DOHH2 (cell line): Measurements from ENCODE around the gene LOXL4.

Source experiments
- H3F3A ChIP-seq: fragments of 200-600 bp; sonication (generic), shearing (Covaris generic); 2 replicates; pipeline ENCODE4 v1.6.0; 2016; ENCODE audit warnings: antibody characterized with exemption, mild to moderate bottlenecking; ENCODE audit not compliant: control insufficient read depth, insufficient read depth
- H3K27ac ChIP-seq: fragments of 200-600 bp; sonication (generic); 2 replicates; pipeline ENCODE4 v1.5.1; 2014; ENCODE audit warnings: low read depth, mild to moderate bottlenecking, low read length, moderate library complexity
- H3K27me3 ChIP-seq: fragments of 200-600 bp; sonication (generic); 2 replicates; pipeline ENCODE4 v1.6.1; 2014; ENCODE audit warnings: mild to moderate bottlenecking, low read length, mixed read lengths; ENCODE audit not compliant: control insufficient read depth
- H3K36me3 ChIP-seq: fragments of 200-600 bp; sonication (generic); 2 replicates; pipeline ENCODE4 v1.6.1; 2014; ENCODE audit warnings: mild to moderate bottlenecking, low read length, moderate library complexity, mixed read lengths; ENCODE audit not compliant: control insufficient read depth
- H3K4me1 ChIP-seq: fragments of 200-600 bp; sonication (generic); 2 replicates; pipeline ENCODE4 v1.6.1; 2014; ENCODE audit warnings: mild to moderate bottlenecking, low read length, mixed read lengths; ENCODE audit not compliant: control insufficient read depth
- H3K4me2 ChIP-seq: fragments of 200-600 bp; sonication (generic); 2 replicates; pipeline ENCODE4 v1.6.0; 2014; ENCODE audit warnings: mild to moderate bottlenecking, low read length, moderate library complexity
- H3K4me3 ChIP-seq: fragments of 200-600 bp; sonication (generic); 2 replicates; pipeline ENCODE4 v1.5.1; 2014; ENCODE audit warnings: mild to moderate bottlenecking, low read length, mixed read lengths
- H3K79me2 ChIP-seq: fragments of 200-600 bp; sonication (generic); 2 replicates; pipeline ENCODE4 v1.6.1; 2014; ENCODE audit warnings: mild to moderate bottlenecking, low read length, mixed read lengths; ENCODE audit not compliant: control insufficient read depth
- H3K9me2 ChIP-seq: fragments of 200-600 bp; sonication (generic); replicated peaks from 2 replicates; pipeline ENCODE4 v1.6.1; 2014; ENCODE audit warnings: mild to moderate bottlenecking, low read length, mixed read lengths; ENCODE audit not compliant: control insufficient read depth
- H3K9me3 ChIP-seq: fragments of 200-600 bp; sonication (generic); 2 replicates; pipeline ENCODE4 v1.6.1; 2014; ENCODE audit warnings: antibody characterized with exemption, low read length, mixed read lengths; ENCODE audit not compliant: control insufficient read depth, insufficient read depth
- H4K20me1 ChIP-seq: fragments of 200-600 bp; sonication (generic); 2 replicates; pipeline ENCODE4 v1.6.0; 2014; ENCODE audit warnings: low read depth, mild to moderate bottlenecking, antibody characterized with exemption, low read length, moderate library complexity; ENCODE audit not compliant: control insufficient read depth, insufficient read depth
- CTCF ChIP-seq: fragments of 200-600 bp; sonication (generic); IDR thresholded peaks from one replicate; pipeline ENCODE4 v1.5.1; 2014; ENCODE audit warnings: antibody characterized with exemption, mild to moderate bottlenecking, low read depth, low read length; ENCODE audit not compliant: poor library complexity, severe bottlenecking
- EZH2phosphoT487 ChIP-seq: fragments of 200-600 bp; sonication (generic); IDR thresholded peaks from 2 replicates; pipeline ENCODE4 v1.6.1; 2017; ENCODE audit warnings: borderline replicate concordance, mild to moderate bottlenecking, antibody characterized with exemption, low read length, moderate library complexity, mixed read lengths

Gene LOXL4

GRCh38 chr10:98308669-98309365 is 40.8 kb upstream of the LOXL4 start:
- no peak for TF ChIP-seq CTCF
- TF ChIP-seq EZH2phosphoT487 = no peak
- Histone ChIP-seq H3K36me3 (no peaks in the 10 kb centered on the region), H3F3A (no peaks in the 10 kb centered on the region), H3K9me2 (no peaks in the 10 kb centered on the region), H4K20me1 (no peaks in the 10 kb centered on the region), H3K9me3 (0 out of 2 replicates have a peak, but pooled peaks cover 6% of the 10 kb centered on the region), H3K27me3 (peaks cover 20% of the 10 kb centered on the region), H3K79me2 (no peaks in the 10 kb centered on the region), H3K27ac (no peak overlapping the region), H3K4me3 (no peak overlapping the region), H3K4me1 (no peaks in the 10 kb centered on the region), H3K4me2 (no peak overlapping the region)

GRCh38 chr10:98307916-98308541 is 40.0 kb upstream of the LOXL4 start:
- Histone ChIP-seq H3K4me2 (no peak overlapping the region), H3K36me3 (no peaks in the 10 kb centered on the region), H3K79me2 (no peaks in the 10 kb centered on the region), H3K4me3 (no peak overlapping the region), H3K27ac (no peak overlapping the region), H3K9me3 (0 out of 2 replicates have a peak, but pooled peaks cover 6% of the 10 kb centered on the region), H3K9me2 (no peaks in the 10 kb centered on the region), H4K20me1 (no peaks in the 10 kb centered on the region), H3K4me1 (no peaks in the 10 kb centered on the region), H3F3A (no peaks in the 10 kb centered on the region), H3K27me3 (peaks cover 26% of the 10 kb centered on the region)
- no peak for TF ChIP-seq EZH2phosphoT487
- no peak for TF ChIP-seq CTCF

GRCh38 chr10:98306501-98306900 is 38.5 kb upstream of the LOXL4 start:
- TF ChIP-seq CTCF = no peak
- no peak for TF ChIP-seq EZH2phosphoT487
- H4K20me1 ChIP-seq = no peaks in the 10 kb centered on the region
- H3K27me3 ChIP-seq = peaks cover 35% of the 10 kb centered on the region

More at GRCh38 chr10:98306501-98306900, 38.5 kb upstream of the LOXL4 start:
- H3K4me1 ChIP-seq = no peaks in the 10 kb centered on the region
- H3K9me2 ChIP-seq = no peaks in the 10 kb centered on the region
- H3K9me3 ChIP-seq = 0 out of 2 replicates have a peak, but pooled peaks cover 6% of the 10 kb centered on the region
- H3K27ac ChIP-seq = no peak overlapping the region
- H3F3A ChIP-seq = no peaks in the 10 kb centered on the region
- H3K36me3 ChIP-seq = no peaks in the 10 kb centered on the region
- H3K79me2 ChIP-seq = no peaks in the 10 kb centered on the region
- H3K4me2 ChIP-seq = no peak overlapping the region
- no peak overlapping the region for H3K4me3 ChIP-seq
